Measurements from ENCODE around the gene NAXE.

- TF ChIP-seq CTCF (conservative IDR thresholded peaks at IDR 0.05; ENCODE audit: low read depth, low read length), result no peak
- no peak for TF ChIP-seq EZH2 (IDR thresholded peaks at IDR 0.05; ENCODE audit: low read length, unreplicated experiment)
These were observed 1.5 kb downstream of the NAXE start for GRCh38 chr1:156592910-156593660.

All from PC-3 (cell line).